ENCODE measurements around the gene POU6F2. TPM values are rescaled to one million over a fixed set of nuclear protein-coding genes. Genes with fewer than 3 reads are reported as not detected.

Gene POU6F2
- total RNA-seq, 2 donors from 2014 or later = 0.14 to 0.16 TPM

- Mint-ChIP-seq H3K36me3 (ENCODE audit: insufficient read depth in 2 of 2) (no peaks in the 10 kb centered on the region), H3K4me1 (ENCODE audit: low read depth) (peaks cover 6% of the 10 kb centered on the region), H3K27me3 (ENCODE audit: low read depth) (no peaks in the 10 kb centered on the region), H3K9me3 (no peaks in the 10 kb centered on the region), H3K27ac (no peak overlapping the region), H3K4me3 (no peak overlapping the region)
- DNase-seq (no peak), ATAC-seq (replicated peaks in 1 of 2) (no peak)
Measured at GRCh38 chr7:39516498-39516897, 538.8 kb downstream of the POU6F2 start.

GRCh38 chr7:39517240-39517639 lies 539.5 kb downstream of the POU6F2 start:
- Mint-ChIP-seq H3K36me3 (ENCODE audit: insufficient read depth in 2 of 2) (no peaks in the 10 kb centered on the region), H3K4me3 (no peak overlapping the region), H3K4me1 (ENCODE audit: low read depth) (no peaks in the 10 kb centered on the region), H3K9me3 (no peaks in the 10 kb centered on the region), H3K27me3 (ENCODE audit: low read depth) (no peaks in the 10 kb centered on the region), H3K27ac (no peak overlapping the region)
- ATAC-seq (replicated peaks in 1 of 2) (no peak), DNase-seq (no peak)

Other genes with a start within 250 kb of the POU6F2 start
- 10 to 100 TPM; 61.1 to 64.9 TPM for gene VPS41, start 68.7 kb upstream of the POU6F2 start, total RNA-seq

Data from activated T-cell treated with anti-CD3 and anti-CD28 coated beads, Interleukin-2, amount 50 U/mL, for 72 hours (primary cell).